NCI-H2227 (cell line): Measurements from ENCODE around the gene CYTH3.
"Not testable (repeated sequence)": the region's sequence is repeated elsewhere in the genome, so short reads cannot be mapped to it uniquely, and the experiment has no call there.

ENCODE experiments used
- DNase-seq: peaks from one replicate; lab custom pipeline; 2025; ENCODE audit not compliant: unreplicated experiment; lab: John Stamatoyannopoulos, UW

CYTH3 gene

DNA sequence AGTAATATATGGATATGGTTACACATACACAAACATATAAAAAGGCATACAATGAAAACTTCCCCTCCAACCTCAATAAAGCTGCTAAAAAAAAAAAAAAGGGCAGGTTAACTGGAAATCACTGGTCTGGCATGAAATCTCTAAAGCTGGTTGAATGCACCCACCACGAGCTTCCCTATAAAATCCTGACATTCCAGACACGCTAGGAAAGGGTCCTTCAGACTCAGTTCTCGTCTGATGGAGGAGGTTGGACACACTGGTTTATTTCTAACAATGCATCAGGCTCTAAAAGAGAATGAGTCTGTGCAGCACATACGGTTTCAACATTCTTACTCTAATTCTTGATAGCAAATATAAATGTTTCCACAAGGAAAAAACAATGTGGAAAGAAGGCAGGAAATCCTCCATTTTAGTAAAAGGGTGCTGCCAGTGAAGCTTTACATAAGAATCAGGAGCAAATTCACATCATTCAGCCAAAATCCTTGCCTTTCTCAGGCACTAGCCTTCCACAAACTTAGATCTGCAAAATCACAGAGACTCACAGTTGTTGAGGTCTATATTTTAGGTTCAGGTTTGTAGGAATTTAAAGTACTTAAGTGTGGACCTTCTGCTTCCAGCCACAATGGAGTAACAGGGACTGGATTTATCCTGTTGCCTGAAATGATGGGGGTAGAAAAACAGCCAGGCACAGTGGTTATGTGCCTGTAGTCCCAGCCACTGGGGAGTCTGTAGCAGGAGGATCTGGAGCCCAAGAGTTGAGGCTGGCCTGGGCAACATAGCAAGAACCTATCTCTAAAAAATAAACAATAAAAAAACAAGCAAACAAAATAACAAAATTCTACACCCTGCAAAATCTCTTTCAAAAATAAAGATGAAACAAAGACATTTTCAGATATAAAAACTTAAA lies 73.5 kb downstream of the CYTH3 start:
- DNase-seq: no peak

DNA sequence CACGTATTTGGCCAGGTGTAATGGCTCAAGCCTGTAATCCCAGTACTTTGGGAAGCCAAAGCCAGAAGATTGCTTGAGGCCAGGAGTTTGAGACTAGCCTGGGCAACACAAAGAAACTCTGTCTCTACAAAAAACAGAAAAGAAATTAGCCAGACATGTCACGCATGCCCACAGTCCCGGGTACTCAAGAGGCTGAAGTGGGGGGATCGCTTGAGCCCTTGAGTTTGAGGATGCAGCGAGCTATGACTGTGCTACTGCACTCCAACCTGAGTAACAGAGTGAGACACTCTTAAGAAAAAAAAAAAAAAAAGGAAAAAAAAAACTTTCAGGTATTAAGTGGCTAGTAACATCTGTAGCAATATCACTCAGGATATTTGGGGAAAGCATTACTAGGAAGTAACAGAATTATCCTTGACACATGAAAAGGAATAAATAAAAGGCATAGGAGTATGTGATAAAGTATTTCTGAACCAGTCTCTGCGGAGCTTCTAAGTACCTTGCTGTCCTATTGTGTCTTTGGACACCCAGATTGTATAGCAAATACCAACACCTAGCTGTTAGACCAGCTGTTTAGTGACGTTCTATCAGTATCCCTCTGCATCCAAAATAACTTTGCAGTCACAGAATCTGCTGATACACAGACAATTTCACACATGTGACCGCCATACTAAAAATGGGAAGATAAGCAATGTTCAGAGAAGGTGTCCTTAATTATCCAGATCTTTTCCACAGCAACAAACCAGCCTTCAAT lies 74.4 kb downstream of the CYTH3 start:
- DNase-seq: no peak

- no peak for DNase-seq
Observed at GRCh38 chr7:6193709-6194108, 78.7 kb downstream of the CYTH3 start.

- not testable (repeated sequence) for DNase-seq
Observed at GRCh38 chr7:6190563-6190962, 81.9 kb downstream of the CYTH3 start.

- DNase-seq: no peak
Observed at GRCh38 chr7:6188389-6188788, 84.0 kb downstream of the CYTH3 start.

GRCh38 chr7:6186577-6186976 lies 85.8 kb downstream of the CYTH3 start:
- no peak for DNase-seq

- no peak for DNase-seq
Observed at GRCh38 chr7:6182993-6183392, 89.4 kb downstream of the CYTH3 start.

DNA sequence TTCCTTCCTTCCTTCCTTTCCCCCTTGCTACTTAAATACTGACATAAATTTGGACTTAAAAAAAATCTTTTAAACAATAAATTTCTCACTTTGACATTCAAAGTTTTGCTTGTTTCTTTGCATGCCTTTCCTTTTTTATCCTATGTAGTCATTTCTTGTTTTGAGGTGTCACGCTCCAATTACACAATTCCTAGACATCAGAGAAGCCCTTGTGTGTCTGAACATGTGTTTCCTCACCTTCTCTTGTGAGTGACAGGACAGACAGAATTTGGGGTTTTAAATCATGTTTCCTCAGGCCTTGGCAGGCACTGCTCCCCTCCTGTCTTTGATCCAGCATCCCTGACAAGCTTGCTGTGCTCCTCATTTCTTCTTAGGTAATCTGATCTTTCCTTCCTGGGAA lies 91.3 kb downstream of the CYTH3 start:
- no peak for DNase-seq

DNA sequence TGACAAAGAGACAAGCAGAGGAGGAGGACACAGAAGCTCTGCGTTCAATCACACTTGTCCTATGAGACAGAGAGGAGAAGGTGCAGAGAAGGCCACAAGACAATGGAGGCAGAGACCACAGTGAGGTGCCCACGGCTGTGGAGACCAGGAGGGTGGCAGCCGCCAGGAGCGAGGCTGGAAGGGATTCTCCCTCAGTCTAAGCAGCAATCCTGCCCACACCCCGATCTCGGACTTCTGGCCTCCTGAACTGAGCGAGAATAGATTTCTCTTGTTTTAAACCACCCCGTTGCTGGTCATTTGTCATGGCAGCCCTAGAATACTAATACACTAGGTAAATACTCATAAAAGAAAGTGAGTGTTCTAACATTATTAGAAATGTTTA lies 92.1 kb downstream of the CYTH3 start:
- no peak for DNase-seq

DNA sequence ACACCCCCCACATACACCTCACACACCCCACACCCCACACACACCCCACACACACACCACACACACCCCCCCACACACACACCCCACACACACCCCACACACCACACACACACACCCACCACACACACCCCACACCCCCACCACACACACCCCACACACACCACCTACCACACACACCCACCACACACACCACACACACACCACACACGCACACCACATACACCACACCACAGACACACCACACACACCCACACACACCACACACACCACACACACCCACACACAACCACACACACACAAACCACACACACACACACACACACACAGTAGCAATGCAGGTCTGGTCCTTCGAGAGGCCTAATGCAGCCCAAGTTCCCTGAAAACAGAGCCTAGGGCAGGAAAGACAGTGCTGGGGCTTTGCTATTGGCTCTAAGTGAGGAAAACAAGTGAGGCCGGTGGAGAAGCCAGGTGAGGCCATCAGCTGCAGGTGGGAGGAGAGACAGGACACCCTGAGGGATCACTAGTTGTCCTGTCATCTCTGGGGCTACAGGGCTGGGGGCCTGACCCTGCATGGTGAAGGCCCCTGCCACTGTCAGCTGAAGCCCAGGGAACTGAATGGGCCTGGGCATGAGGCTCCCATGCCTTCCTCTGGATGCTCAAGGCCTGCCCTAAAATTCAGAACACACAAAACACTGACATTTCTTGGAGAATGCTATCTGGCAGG lies 92.6 kb downstream of the CYTH3 start:
- no peak for DNase-seq

DNA sequence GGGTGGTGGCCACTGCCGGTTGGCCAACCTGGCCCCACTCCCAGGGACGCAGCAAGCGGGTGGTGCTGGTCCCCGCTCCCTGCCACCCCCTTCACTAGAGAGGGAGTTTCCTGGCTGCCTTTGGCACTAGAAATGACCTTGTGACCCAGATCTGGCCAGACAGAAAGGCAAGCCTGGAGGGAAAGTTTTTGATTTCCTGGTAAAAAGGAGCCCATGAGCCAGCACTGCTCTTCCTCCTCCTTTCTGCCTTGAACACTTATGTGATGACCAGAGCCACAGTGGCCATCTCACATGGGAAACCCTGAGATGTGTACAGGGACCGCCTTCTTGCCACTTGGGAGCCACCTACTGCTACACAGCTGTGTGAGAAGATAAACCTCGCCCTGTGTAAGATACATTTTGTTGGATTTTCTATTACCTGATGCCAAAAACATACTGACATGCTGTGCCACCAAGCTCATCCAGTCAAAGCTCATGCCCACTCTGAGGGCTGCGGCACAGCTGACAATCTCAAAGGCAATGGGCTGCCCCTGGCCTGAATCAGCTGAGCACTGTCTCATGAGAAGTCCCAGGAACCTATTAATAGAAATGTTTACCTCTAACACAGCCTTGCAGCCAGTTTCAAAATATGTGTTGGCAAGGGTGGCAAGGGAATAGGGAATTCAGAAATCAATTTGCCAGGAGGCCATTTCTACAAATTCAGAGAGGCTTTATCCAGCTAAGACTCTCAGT lies 94.0 kb downstream of the CYTH3 start:
- DNase-seq: no peak

GRCh38 chr7:6175645-6176044 lies 96.8 kb downstream of the CYTH3 start:
- DNase-seq: no peak

GRCh38 chr7:6172910-6173295 lies 99.5 kb downstream of the CYTH3 start:
- DNase-seq: no peak

DNA sequence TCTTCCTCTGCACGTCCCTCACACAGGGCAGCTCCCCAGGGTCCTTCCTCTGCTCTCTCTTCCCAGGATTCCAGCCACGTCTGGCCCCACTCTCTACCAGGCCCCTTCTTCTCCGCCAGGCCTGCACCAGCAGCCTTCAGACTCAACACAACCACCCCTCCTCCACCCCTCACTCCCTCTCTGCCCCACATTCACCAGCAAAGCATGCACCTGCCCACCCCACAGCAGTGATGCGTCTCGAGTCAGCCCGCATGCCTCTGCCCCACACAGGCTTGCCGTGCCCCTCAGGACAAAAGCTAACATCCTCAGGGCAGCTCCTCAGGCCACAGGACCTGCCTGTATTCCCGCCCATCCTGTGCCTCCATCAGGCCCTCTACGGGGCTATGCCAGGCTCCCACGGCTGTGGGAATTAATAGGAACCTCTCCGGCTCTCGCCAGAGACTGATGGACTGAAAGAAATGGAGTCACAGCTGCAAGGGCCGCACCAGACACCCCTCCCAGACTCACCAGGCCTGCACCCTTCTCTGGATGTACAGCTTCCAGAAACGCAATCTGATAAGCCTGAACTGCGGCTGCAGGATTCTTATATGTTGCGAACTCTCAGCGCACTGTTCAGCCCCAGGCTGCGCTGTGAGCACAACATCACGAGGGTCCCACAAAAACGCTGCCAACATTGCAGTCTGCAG lies 100.1 kb downstream of the CYTH3 start:
- no peak for DNase-seq

DNA sequence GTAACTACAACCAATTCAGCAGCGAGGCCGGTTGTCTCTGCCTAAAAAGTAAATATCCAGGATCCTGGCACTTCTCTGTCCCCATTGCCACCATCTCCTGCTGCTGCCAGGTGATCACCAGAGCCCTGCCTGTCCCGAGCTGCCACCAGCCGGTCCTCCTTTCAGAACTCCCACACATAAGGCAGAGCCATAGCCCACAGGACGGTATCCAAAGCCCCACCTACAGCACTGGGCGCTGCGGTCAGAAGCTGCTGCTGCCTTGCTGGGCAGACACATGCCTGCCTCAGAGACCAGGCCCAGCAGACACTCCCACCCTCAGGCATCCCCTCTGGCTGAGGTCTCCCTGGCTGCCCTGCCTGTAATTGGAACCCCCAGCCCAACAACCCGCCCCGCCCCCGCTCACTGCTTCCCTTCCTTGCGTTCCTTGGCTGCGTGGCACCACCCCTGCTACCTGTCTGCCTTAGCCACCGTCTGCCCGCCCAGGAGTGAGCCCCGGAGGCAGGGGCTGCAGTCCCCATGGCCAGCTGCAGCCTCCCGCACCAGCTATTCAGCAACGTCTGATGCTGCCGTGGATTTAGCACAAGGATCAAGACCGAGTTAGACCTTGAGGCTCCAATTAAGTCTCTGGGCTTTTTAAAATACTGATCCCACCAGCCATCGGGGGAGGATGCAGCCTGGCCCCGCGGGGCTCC lies 100.7 kb downstream of the CYTH3 start:
- no peak for DNase-seq

GRCh38 chr7:6170571-6171531 lies 101.6 kb downstream of the CYTH3 start:
- DNase-seq: no peak

- no peak for DNase-seq
Observed at GRCh38 chr7:6169805-6170520, 102.5 kb downstream of the CYTH3 start.

DNA sequence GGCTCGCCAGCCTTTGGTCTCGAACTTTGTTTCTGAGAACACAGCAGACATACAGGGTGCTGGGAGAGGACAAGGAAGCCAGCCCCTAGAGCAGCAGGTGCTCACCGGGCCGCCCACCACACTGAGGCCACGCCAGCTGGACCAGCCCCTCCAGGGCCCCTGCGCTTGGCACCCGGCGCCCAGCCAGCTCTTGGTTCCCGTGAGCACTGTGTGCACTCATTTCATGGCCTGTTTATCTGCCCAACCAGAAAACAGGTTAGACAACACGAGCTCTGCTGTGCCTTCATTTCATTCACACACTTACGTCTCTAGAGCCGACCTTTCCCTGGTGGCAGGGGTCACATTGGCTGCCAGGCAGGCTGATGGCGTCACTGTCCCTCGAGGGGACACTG lies 104.0 kb downstream of the CYTH3 start:
- no peak for DNase-seq
